Gastroesophageal sphincter (tissue), 3 donors: ENCODE measurements around the gene ZNF292.

ENCODE experiments used
- CTCF ChIP-seq, 4 experiments: fragments of 200-600 bp in 2 of 4; fragments of 450-650 bp in 2 of 4; sonication (generic) in 1 of 4; IDR thresholded peaks; one replicate each; pipeline ENCODE4 v1.5.1; 2017 to 2019; ENCODE audit warnings: antibody characterized with exemption in 4 of 4, mild to moderate bottlenecking in 2 of 4, moderate library complexity in 2 of 4
- EP300 ChIP-seq: sonication (generic); formaldehyde crosslinking; IDR thresholded peaks from one replicate; pipeline ENCODE4 v1.6.1; 2017; ENCODE audit warnings: antibody characterized with exemption, mild to moderate bottlenecking
- POLR2A ChIP-seq, 2 donors: fragments of 450-650 bp; IDR thresholded peaks; one replicate each; pipeline ENCODE4 v1.6.1; 2017; ENCODE audit warnings: antibody characterized with exemption in 2 of 2, mild to moderate bottlenecking in 2 of 2, moderate library complexity in 1 of 2

GRCh38 chr6:87165185-87165584 lies 9.8 kb downstream of the ZNF292 start:
- TF ChIP-seq CTCF (IDR thresholded peaks at IDR 0.05) (no peak), POLR2A (IDR thresholded peaks at IDR 0.05) (no peak), EP300 (no peak)
